Stimulated activated CD4-positive, alpha-beta T cell treated with anti-CD3 and anti-CD28 coated beads, Interleukin-1b, Interleukin-23, amount 100 ng/mL, for 48 hours (primary cell): ENCODE data around the gene ACSL1.
"Not testable (repeated sequence)": the region's sequence is repeated elsewhere in the genome, so short reads cannot be mapped to it uniquely, and the experiment has no call there.

Source experiments
- DNase-seq: peaks from one replicate; pipeline ENCODE4 v3.0.0-alpha.2; 2020

The ACSL1 gene

GRCh38 chr4:184784628-184785257, 41.0 kb downstream of the ACSL1 start:
- no peak for DNase-seq

- DNase-seq, result no peak
Observed at GRCh38 chr4:184782731-184783373, 42.9 kb downstream of the ACSL1 start.

GRCh38 chr4:184779160-184779559, 46.6 kb downstream of the ACSL1 start:
- not testable (repeated sequence) for DNase-seq

- DNase-seq, result no peak
Observed at GRCh38 chr4:184778325-184778724, 47.4 kb downstream of the ACSL1 start.

GRCh38 chr4:184776821-184777220, 48.9 kb downstream of the ACSL1 start:
- no peak for DNase-seq

GRCh38 chr4:184775854-184776555, 49.8 kb downstream of the ACSL1 start:
- no peak for DNase-seq

GRCh38 chr4:184774152-184774551, 51.6 kb downstream of the ACSL1 start:
- no peak for DNase-seq

- DNase-seq, result no peak
Observed at GRCh38 chr4:184771416-184771815, 54.4 kb downstream of the ACSL1 start.

GRCh38 chr4:184769141-184769765, 56.5 kb downstream of the ACSL1 start:
- DNase-seq, result no peak

- no peak for DNase-seq
Observed at GRCh38 chr4:184768296-184768695, 57.5 kb downstream of the ACSL1 start.

- DNase-seq, result no peak
Observed at GRCh38 chr4:184766446-184766845, 59.3 kb downstream of the ACSL1 start.

- no peak for DNase-seq
Observed at GRCh38 chr4:184765473-184766340, 60.1 kb downstream of the ACSL1 start.

GRCh38 chr4:184764601-184765000, 61.2 kb downstream of the ACSL1 start:
- no peak for DNase-seq

GRCh38 chr4:184763150-184763780, 62.5 kb downstream of the ACSL1 start:
- no peak for DNase-seq

- peak; percentile 26 for DNase-seq
Observed at GRCh38 chr4:184762100-184762499, 63.7 kb downstream of the ACSL1 start.

- DNase-seq, result no peak
Observed at GRCh38 chr4:184760681-184761080, 65.1 kb downstream of the ACSL1 start.

GRCh38 chr4:184757810-184758209, 68.0 kb downstream of the ACSL1 start:
- DNase-seq, result no peak

GRCh38 chr4:184756399-184756798, 69.4 kb downstream of the ACSL1 start:
- no peak for DNase-seq

GRCh38 chr4:184755278-184755677, 70.5 kb downstream of the ACSL1 start:
- DNase-seq, result no peak

- DNase-seq, result no peak
Observed at GRCh38 chr4:184752496-184753275, 73.1 kb downstream of the ACSL1 start.

GRCh38 chr4:184751585-184751956, 74.2 kb downstream of the ACSL1 start:
- DNase-seq, result no peak
